Measurements from ENCODE around the gene TEX2. TPM values are rescaled to one million over a fixed set of nuclear protein-coding genes. Genes with fewer than 3 reads are reported as not detected.

Gene TEX2
- total and polyA plus RNA-seq, 2 donors (not counting 3 experiments of a cell fraction or from before 2014, with no cell fraction given), result 13.3 to 25.8 TPM

DNA sequence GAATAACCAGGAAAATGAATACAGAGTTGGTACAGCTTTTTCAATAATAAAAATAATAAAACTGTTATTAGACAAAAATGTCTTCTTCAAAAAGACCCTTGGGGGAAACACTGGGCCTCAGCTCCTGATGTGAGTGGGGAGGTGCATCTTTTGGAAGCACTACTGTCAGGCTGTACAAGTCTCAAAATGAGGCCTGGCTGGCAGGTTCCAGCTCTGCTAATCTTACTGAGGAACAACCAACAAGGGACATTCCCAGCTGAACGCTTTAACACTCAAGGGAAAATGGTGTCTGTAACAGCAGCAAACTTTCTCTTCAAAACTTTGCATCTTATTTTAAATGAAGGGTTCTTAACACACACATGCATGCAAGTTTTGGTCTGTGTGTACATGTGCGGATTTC is 19.7 kb downstream of the TEX2 start:
- ChIA-PET CTCF (interaction anchor here (0.6 to 0.7 kb wide), 2 partner anchors 10 to 360 kb away, joined by 3 read pairs; no protein-coding TSS in a partner anchor), POLR2A (no interaction called here)
- dilution Hi-C loops (cut with MboI; ENCODE audit: extremely low pct_ligation_motif_present, low sequenced_read_pairs), result no loop called here
- Histone ChIP-seq H3K9me1 (replicated peaks; ENCODE audit: control insufficient read depth, extremely low read depth, insufficient read depth, low read length) (no peaks in the 10 kb centered on the region), H3K9me3 (replicated peaks; ENCODE audit: control insufficient read depth, insufficient read depth, low read length) (no peaks in the 10 kb centered on the region), H3K27me3 (ENCODE audit: control insufficient read depth in 2 of 2, insufficient read depth in 2 of 2, low read length in 2 of 2) (no peaks in the 10 kb centered on the region), H3K36me3 (ENCODE audit: control insufficient read depth in 2 of 2, extremely low read depth in 1 of 2, insufficient read depth in 2 of 2, low read length in 2 of 2) (no peaks in the 10 kb centered on the region), H3K27ac (ENCODE audit: insufficient read depth, low read depth, low read length) (no peak overlapping the region), H3K4me2 (ENCODE audit: insufficient read depth, low read length) (no peak overlapping the region), H3K4me1 (ENCODE audit: control insufficient read depth, extremely low read depth, insufficient read depth, low read length) (peaks cover 6% of the 10 kb centered on the region), H3K79me2 (ENCODE audit: control insufficient read depth, insufficient read depth, low read length) (peaks cover 2% of the 10 kb centered on the region), H3K4me3 (replicated peaks in 1 of 3; ENCODE audit: insufficient read depth in 1 of 3, low read depth in 1 of 3, low read length in 3 of 3) (no peak overlapping the region), H3K9ac (replicated peaks; ENCODE audit: extremely low read depth, insufficient read depth, low read length) (no peak overlapping the region), H2AFZ (ENCODE audit: low read depth, low read length) (no peak overlapping the region), H4K20me1 (replicated peaks; ENCODE audit: control insufficient read depth, extremely low read depth, insufficient read depth, low read length) (no peaks in the 10 kb centered on the region)
- DNase-seq (ENCODE audit: low read depth, low spot score) (no peak), FAIRE-seq (no peak)
- TF ChIP-seq POLR2A (IDR thresholded peaks at IDR 0.05; ENCODE audit: low read depth, low read length) (no peak), EZH2 (IDR thresholded peaks at IDR 0.05; ENCODE audit: borderline replicate concordance, low read depth, low read length, severe bottlenecking) (no peak), MYC (IDR thresholded peaks at IDR 0.05; ENCODE audit: low read depth, low read length) (no peak)
- TF ChIP-seq, protein P1, sequence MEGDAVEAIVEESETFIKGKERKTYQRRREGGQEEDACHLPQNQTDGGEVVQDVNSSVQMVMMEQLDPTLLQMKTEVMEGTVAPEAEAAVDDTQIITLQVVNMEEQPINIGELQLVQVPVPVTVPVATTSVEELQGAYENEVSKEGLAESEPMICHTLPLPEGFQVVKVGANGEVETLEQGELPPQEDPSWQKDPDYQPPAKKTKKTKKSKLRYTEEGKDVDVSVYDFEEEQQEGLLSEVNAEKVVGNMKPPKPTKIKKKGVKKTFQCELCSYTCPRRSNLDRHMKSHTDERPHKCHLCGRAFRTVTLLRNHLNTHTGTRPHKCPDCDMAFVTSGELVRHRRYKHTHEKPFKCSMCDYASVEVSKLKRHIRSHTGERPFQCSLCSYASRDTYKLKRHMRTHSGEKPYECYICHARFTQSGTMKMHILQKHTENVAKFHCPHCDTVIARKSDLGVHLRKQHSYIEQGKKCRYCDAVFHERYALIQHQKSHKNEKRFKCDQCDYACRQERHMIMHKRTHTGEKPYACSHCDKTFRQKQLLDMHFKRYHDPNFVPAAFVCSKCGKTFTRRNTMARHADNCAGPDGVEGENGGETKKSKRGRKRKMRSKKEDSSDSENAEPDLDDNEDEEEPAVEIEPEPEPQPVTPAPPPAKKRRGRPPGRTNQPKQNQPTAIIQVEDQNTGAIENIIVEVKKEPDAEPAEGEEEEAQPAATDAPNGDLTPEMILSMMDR (IDR thresholded peaks at IDR 0.05; ENCODE audit: extremely low read depth in 1 of 2, insufficient read depth in 1 of 2, low read depth in 1 of 2, low read length in 2 of 2), result no peak
- TF ChIP-seq, protein P2, sequence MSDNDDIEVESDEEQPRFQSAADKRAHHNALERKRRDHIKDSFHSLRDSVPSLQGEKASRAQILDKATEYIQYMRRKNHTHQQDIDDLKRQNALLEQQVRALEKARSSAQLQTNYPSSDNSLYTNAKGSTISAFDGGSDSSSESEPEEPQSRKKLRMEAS (IDR thresholded peaks at IDR 0.05; ENCODE audit: insufficient read depth, insufficient read length), result no peak
- no TSS peak for BruUV-seq (replicated peaks)
- intact Hi-C loops (cut with micrococcal nuclease), result no loop called here

DNA sequence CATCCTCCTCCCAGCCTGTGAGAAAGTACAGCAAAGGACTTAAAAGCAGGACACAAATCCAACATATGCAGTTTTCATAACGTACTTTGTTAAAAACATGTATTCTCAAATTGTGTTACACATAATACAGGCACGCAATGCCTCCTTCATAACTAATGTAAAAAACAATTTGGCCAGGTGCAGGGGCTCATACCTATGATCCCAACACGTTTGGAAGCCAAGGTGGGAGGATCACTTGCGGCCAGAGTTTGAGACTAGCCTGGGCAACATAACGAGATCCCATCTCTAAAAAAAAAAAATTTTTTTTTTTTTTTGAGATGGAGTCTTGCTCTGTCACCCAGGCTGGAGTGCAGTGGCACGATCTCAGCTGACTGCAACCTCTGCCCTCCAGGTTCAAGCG is 20.4 kb downstream of the TEX2 start:
- no peaks in the 10 kb centered on the region for H3K9me3 ChIP-seq (replicated peaks; ENCODE audit: control insufficient read depth, insufficient read depth, low read length)
- dilution Hi-C loops (cut with MboI; ENCODE audit: extremely low pct_ligation_motif_present, low sequenced_read_pairs) (no loop called here), intact Hi-C loops (cut with micrococcal nuclease) (no loop called here)
- no peak overlapping the region for H3K4me2 ChIP-seq (ENCODE audit: insufficient read depth, low read length)
- no peak for TF ChIP-seq POLR2A (IDR thresholded peaks at IDR 0.05; ENCODE audit: low read depth, low read length)
- no peak for TF ChIP-seq MYC (IDR thresholded peaks at IDR 0.05; ENCODE audit: low read depth, low read length)
- TF ChIP-seq POLR2AphosphoS5 (IDR thresholded peaks at IDR 0.05; ENCODE audit: insufficient read depth, low read depth, low read length), result no peak
- TF ChIP-seq, protein P1 (IDR thresholded peaks at IDR 0.05; ENCODE audit: extremely low read depth in 1 of 2, insufficient read depth in 1 of 2, low read depth in 1 of 2, low read length in 2 of 2), result no peak
- no peak for TF ChIP-seq JUN (IDR thresholded peaks at IDR 0.05; ENCODE audit: borderline replicate concordance, insufficient read depth, insufficient read length, low read depth)
- TF ChIP-seq, protein P2 (IDR thresholded peaks at IDR 0.05; ENCODE audit: insufficient read depth, insufficient read length), result no peak
- TF ChIP-seq FOS (IDR thresholded peaks at IDR 0.05; ENCODE audit: borderline replicate concordance, insufficient read depth, low read length), result no peak
- TF ChIP-seq GATA2 (IDR thresholded peaks at IDR 0.05; ENCODE audit: insufficient read depth, insufficient read length, low read depth, low read length), result no peak
- no peak for TF ChIP-seq EZH2 (IDR thresholded peaks at IDR 0.05; ENCODE audit: borderline replicate concordance, low read depth, low read length, severe bottlenecking)
- BruUV-seq (replicated peaks), result no TSS peak
- no peak for FAIRE-seq
- H2AFZ ChIP-seq (ENCODE audit: low read depth, low read length), result no peak overlapping the region
- no peaks in the 10 kb centered on the region for H3K36me3 ChIP-seq (ENCODE audit: control insufficient read depth in 2 of 2, extremely low read depth in 1 of 2, insufficient read depth in 2 of 2, low read length in 2 of 2)
- CTCF ChIA-PET, result interaction anchor here (0.7 kb wide), 1 partner anchor 11 kb away, joined by 3 read pairs; no protein-coding TSS in a partner anchor
- H4K20me1 ChIP-seq (replicated peaks; ENCODE audit: control insufficient read depth, extremely low read depth, insufficient read depth, low read length), result no peaks in the 10 kb centered on the region
- H3K4me3 ChIP-seq (replicated peaks in 1 of 3; ENCODE audit: insufficient read depth in 1 of 3, low read depth in 1 of 3, low read length in 3 of 3), result no peak overlapping the region
- DNase-seq (ENCODE audit: low read depth, low spot score), result no peak
- POLR2A ChIA-PET, result no interaction called here
- H3K79me2 ChIP-seq (ENCODE audit: control insufficient read depth, insufficient read depth, low read length), result peaks cover 2% of the 10 kb centered on the region
- no peak overlapping the region for H3K27ac ChIP-seq (ENCODE audit: insufficient read depth, low read depth, low read length)
- no peaks in the 10 kb centered on the region for H3K27me3 ChIP-seq (ENCODE audit: control insufficient read depth in 2 of 2, insufficient read depth in 2 of 2, low read length in 2 of 2)
- H3K4me1 ChIP-seq (ENCODE audit: control insufficient read depth, extremely low read depth, insufficient read depth, low read length), result peaks cover 6% of the 10 kb centered on the region
- H3K9me1 ChIP-seq (replicated peaks; ENCODE audit: control insufficient read depth, extremely low read depth, insufficient read depth, low read length), result no peaks in the 10 kb centered on the region
- H3K9ac ChIP-seq (replicated peaks; ENCODE audit: extremely low read depth, insufficient read depth, low read length), result no peak overlapping the region

Data from endothelial cell of umbilical vein (primary cell).